ENCODE measurements around the gene SELENON. TPM values are rescaled to one million over a fixed set of nuclear protein-coding genes. Genes with fewer than 3 reads are reported as not detected.

The SELENON gene
- total and polyA plus RNA-seq, 10 of the 15 experiments (the other 5 are each of a cell fraction or from before 2014, with no cell fraction given): 0.07 to 5.1 (median 0.80) TPM

- DNase-seq (ENCODE audit: low read depth, low spot score) (no peak), ATAC-seq (no peak), FAIRE-seq (no peak)
- ChIA-PET RAD21 (ENCODE audit: unreplicated experiment) (no interaction called here), SMC1A (ENCODE audit: uncharacterized antibody, unreplicated experiment) (interaction anchor here (2.3 kb wide), 1 partner anchor 165 kb away, joined by 6 read pairs; no protein-coding TSS in a partner anchor), POLR2A (no interaction called here), CTCF (interaction anchor here (1.4 kb wide), 1 partner anchor 253 kb away, joined by 5 read pairs; no protein-coding TSS in a partner anchor)
- WGBS (ENCODE audit: insufficient coverage, insufficient replicate concordance, low lambda C conversion rate, missing lambda C conversion rate): 56% methylated on average over 4 of the region's 4 CpGs
- TF ChIP-seq, protein P1, sequence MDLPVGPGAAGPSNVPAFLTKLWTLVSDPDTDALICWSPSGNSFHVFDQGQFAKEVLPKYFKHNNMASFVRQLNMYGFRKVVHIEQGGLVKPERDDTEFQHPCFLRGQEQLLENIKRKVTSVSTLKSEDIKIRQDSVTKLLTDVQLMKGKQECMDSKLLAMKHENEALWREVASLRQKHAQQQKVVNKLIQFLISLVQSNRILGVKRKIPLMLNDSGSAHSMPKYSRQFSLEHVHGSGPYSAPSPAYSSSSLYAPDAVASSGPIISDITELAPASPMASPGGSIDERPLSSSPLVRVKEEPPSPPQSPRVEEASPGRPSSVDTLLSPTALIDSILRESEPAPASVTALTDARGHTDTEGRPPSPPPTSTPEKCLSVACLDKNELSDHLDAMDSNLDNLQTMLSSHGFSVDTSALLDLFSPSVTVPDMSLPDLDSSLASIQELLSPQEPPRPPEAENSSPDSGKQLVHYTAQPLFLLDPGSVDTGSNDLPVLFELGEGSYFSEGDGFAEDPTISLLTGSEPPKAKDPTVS (IDR thresholded peaks at IDR 0.05; ENCODE audit: low read depth, low read length): no peak
- TF ChIP-seq BCLAF1 (IDR thresholded peaks at IDR 0.05) (no peak), SUZ12 (IDR thresholded peaks at IDR 0.05; ENCODE audit: unreplicated experiment) (no peak), CHD2 (IDR thresholded peaks at IDR 0.05; ENCODE audit: borderline replicate concordance, low read depth, low read length) (no peak), ZNF24 (IDR thresholded peaks at IDR 0.05) (no peak), RFX5 (IDR thresholded peaks at IDR 0.05; ENCODE audit: low read depth, low read length) (no peak), POLR2AphosphoS5 (IDR thresholded peaks at IDR 0.05; ENCODE audit: low read length) (no peak), EP300 (IDR thresholded peaks at IDR 0.05; ENCODE audit: borderline replicate concordance in 1 of 2, control insufficient read depth in 1 of 2, low read depth in 2 of 2, low read length in 2 of 2) (no peak), POU2F2 (IDR thresholded peaks at IDR 0.05; ENCODE audit: borderline replicate concordance, low read depth, low read length) (no peak), SREBF1 (IDR thresholded peaks at IDR 0.05; ENCODE audit: low read length) (no peak), NFIC (IDR thresholded peaks at IDR 0.05; ENCODE audit: low read depth, low read length) (no peak), CHD4 (IDR thresholded peaks at IDR 0.05) (no peak), MTA3 (IDR thresholded peaks at IDR 0.05; ENCODE audit: borderline replicate concordance, low read length) (no peak)
- TF ChIP-seq, protein P2, sequence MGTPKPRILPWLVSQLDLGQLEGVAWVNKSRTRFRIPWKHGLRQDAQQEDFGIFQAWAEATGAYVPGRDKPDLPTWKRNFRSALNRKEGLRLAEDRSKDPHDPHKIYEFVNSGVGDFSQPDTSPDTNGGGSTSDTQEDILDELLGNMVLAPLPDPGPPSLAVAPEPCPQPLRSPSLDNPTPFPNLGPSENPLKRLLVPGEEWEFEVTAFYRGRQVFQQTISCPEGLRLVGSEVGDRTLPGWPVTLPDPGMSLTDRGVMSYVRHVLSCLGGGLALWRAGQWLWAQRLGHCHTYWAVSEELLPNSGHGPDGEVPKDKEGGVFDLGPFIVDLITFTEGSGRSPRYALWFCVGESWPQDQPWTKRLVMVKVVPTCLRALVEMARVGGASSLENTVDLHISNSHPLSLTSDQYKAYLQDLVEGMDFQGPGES (IDR thresholded peaks at IDR 0.05): no peak
- H4K20me1 ChIP-seq (ENCODE audit: control insufficient read depth, insufficient read depth): no peaks in the 10 kb centered on the region
- intact Hi-C loops (cut with micrococcal nuclease; ENCODE audit: unreplicated experiment) (no loop called here), in situ Hi-C loops (cut with MboI) (no loop called here)
- H3K27ac ChIP-seq (ENCODE audit: control insufficient read depth, insufficient read depth): no peak overlapping the region
- no peak overlapping the region for H3K4me2 ChIP-seq (ENCODE audit: control insufficient read depth, insufficient read depth)
- H3K9ac ChIP-seq (ENCODE audit: control insufficient read depth, insufficient read depth, low read length): no peak overlapping the region
- H3K9me3 ChIP-seq (replicated peaks; ENCODE audit: control insufficient read depth, insufficient read depth, low read length): no peaks in the 10 kb centered on the region
- H2AFZ ChIP-seq (ENCODE audit: control insufficient read depth, low read depth, low read length): no peak overlapping the region
- peaks cover 2 to 5% of the 10 kb centered on the region in 2 experiments; a peak in 1 of 4 replicates for H3K27me3 ChIP-seq (replicated peaks in 1 of 2; ENCODE audit: control insufficient read depth in 2 of 2, insufficient read depth in 2 of 2, low read length in 1 of 2)
- H3K4me3 ChIP-seq: no peak overlapping the region
- H3K4me1 ChIP-seq (ENCODE audit: control insufficient read depth, insufficient read depth, low read length): peaks cover 17% of the 10 kb centered on the region
- no TSS peak for BruUV-seq (replicated peaks)
- no peaks in the 10 kb centered on the region for H3K79me2 ChIP-seq (ENCODE audit: control insufficient read depth, insufficient read depth, low read length)
- no peaks in the 10 kb centered on the region for H3K36me3 ChIP-seq (ENCODE audit: control insufficient read depth in 2 of 2, insufficient read depth in 2 of 2, low read length in 1 of 2)
Measured at GRCh38 chr1:25773441-25774125, 26.4 kb upstream of the SELENON start.

Measured in GM12878 (cell line).